ENCODE results near the gene ELAPOR1.

Gene ELAPOR1

DNA sequence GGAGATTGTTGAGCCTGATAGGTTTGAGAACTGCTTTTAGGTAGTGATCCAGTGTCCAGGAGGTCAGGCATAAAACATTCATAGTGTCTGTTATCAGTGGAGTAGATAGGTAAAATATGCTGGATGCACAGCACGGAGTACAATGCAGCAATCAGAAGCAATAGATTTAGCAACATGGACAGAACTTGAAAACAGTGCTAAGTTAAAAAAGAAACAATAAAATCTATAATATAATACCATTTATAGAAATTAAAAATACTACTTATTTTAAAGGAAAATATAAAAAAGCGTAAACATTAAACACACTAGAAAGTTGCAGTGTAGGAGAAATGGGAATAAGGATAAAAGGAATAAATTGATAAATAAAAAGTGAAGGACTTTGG, 34.7 kb upstream of the ELAPOR1 start:
- Histone ChIP-seq H3K9me3 (ENCODE audit: low read length) (no peaks in the 10 kb centered on the region), H3K36me3 (ENCODE audit: insufficient read depth, low read length) (no peaks in the 10 kb centered on the region), H3F3A (ENCODE audit: insufficient read depth, low read length) (no peaks in the 10 kb centered on the region), H3K79me2 (ENCODE audit: insufficient read depth, low read length) (peaks cover 10% of the 10 kb centered on the region), H3K9me2 (ENCODE audit: low read depth, low read length) (no peaks in the 10 kb centered on the region), H3K27ac (ENCODE audit: low read depth, low read length, poor library complexity, severe bottlenecking) (no peak overlapping the region), H3K27me3 (ENCODE audit: insufficient read depth, low read length) (no peaks in the 10 kb centered on the region), H2AFZ (ENCODE audit: low read length) (no peak overlapping the region), H3K4me1 (ENCODE audit: insufficient read depth, low read length, severe bottlenecking) (peaks cover 16% of the 10 kb centered on the region), H3K9ac (ENCODE audit: low read length) (no peak overlapping the region), H3K4me2 (ENCODE audit: low read length) (no peak overlapping the region), H3K4me3 (ENCODE audit: low read depth, low read length, poor library complexity, severe bottlenecking) (no peak overlapping the region), H4K20me1 (ENCODE audit: insufficient read depth, low read length) (no peaks in the 10 kb centered on the region)
- no peak for TF ChIP-seq EZH2 (IDR thresholded peaks at IDR 0.05; ENCODE audit: borderline replicate concordance, low read length)
- TF ChIP-seq, protein P1, sequence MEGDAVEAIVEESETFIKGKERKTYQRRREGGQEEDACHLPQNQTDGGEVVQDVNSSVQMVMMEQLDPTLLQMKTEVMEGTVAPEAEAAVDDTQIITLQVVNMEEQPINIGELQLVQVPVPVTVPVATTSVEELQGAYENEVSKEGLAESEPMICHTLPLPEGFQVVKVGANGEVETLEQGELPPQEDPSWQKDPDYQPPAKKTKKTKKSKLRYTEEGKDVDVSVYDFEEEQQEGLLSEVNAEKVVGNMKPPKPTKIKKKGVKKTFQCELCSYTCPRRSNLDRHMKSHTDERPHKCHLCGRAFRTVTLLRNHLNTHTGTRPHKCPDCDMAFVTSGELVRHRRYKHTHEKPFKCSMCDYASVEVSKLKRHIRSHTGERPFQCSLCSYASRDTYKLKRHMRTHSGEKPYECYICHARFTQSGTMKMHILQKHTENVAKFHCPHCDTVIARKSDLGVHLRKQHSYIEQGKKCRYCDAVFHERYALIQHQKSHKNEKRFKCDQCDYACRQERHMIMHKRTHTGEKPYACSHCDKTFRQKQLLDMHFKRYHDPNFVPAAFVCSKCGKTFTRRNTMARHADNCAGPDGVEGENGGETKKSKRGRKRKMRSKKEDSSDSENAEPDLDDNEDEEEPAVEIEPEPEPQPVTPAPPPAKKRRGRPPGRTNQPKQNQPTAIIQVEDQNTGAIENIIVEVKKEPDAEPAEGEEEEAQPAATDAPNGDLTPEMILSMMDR (IDR thresholded peaks at IDR 0.05; ENCODE audit: low read length), result no peak

DNA sequence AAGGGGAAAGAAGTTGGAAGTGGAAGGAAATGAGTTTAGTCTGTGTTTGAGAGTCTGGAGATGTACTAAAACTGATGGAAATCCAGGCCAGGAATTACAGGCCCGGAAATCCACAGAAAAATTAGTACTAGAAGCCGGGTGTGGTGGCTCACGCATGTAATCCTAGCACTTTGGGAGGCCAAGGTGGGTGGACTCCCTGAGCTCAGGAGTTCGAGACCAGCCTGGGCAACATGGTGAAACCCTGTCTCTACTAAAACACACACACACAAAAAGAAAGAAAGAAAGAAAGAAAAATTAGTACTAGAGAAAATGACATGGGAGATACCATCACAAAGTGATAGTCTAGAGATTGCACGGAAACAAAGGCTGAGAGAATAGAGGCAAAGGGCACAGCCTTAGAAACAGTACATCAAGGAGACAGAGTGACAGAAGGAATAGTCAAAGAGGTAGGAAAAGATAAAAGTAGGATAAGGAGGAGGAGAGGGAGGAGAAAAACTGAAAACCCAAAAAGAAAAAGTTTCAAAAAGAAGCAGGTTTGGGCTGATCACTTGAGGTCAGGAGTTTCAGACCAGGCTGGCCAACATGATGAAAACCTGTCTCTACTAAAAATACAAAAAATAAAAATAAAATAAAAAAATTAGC, 33.4 kb upstream of the ELAPOR1 start:
- peaks cover under 1% of the 10 kb centered on the region for H3K79me2 ChIP-seq (ENCODE audit: insufficient read depth, low read length)
- H3K4me1 ChIP-seq (ENCODE audit: insufficient read depth, low read length, severe bottlenecking), result peaks cover 8% of the 10 kb centered on the region
- no peak overlapping the region for H3K4me3 ChIP-seq (ENCODE audit: low read depth, low read length, poor library complexity, severe bottlenecking)
- no peak overlapping the region for H3K9ac ChIP-seq (ENCODE audit: low read length)
- no peaks in the 10 kb centered on the region for H3K27me3 ChIP-seq (ENCODE audit: insufficient read depth, low read length)
- no peaks in the 10 kb centered on the region for H3K36me3 ChIP-seq (ENCODE audit: insufficient read depth, low read length)
- no peak overlapping the region for H2AFZ ChIP-seq (ENCODE audit: low read length)
- no peaks in the 10 kb centered on the region for H3K9me2 ChIP-seq (ENCODE audit: low read depth, low read length)
- no peak for TF ChIP-seq EZH2 (IDR thresholded peaks at IDR 0.05; ENCODE audit: borderline replicate concordance, low read length)
- TF ChIP-seq, protein P1 (IDR thresholded peaks at IDR 0.05; ENCODE audit: low read length), result no peak
- H3F3A ChIP-seq (ENCODE audit: insufficient read depth, low read length), result no peaks in the 10 kb centered on the region
- H3K4me2 ChIP-seq (ENCODE audit: low read length), result no peak overlapping the region
- no peaks in the 10 kb centered on the region for H3K9me3 ChIP-seq (ENCODE audit: low read length)
- H4K20me1 ChIP-seq (ENCODE audit: insufficient read depth, low read length), result no peaks in the 10 kb centered on the region
- H3K27ac ChIP-seq (ENCODE audit: low read depth, low read length, poor library complexity, severe bottlenecking), result no peak overlapping the region

- TF ChIP-seq, protein P1 (IDR thresholded peaks at IDR 0.05; ENCODE audit: low read length), result no peak
- TF ChIP-seq EZH2 (IDR thresholded peaks at IDR 0.05; ENCODE audit: borderline replicate concordance, low read length), result no peak
- no peaks in the 10 kb centered on the region for H3K9me2 ChIP-seq (ENCODE audit: low read depth, low read length)
- H3K79me2 ChIP-seq (ENCODE audit: insufficient read depth, low read length), result no peaks in the 10 kb centered on the region
- H3K4me1 ChIP-seq (ENCODE audit: insufficient read depth, low read length, severe bottlenecking), result no peaks in the 10 kb centered on the region
- H3F3A ChIP-seq (ENCODE audit: insufficient read depth, low read length), result no peaks in the 10 kb centered on the region
- no peak overlapping the region for H3K4me2 ChIP-seq (ENCODE audit: low read length)
- no peak overlapping the region for H3K9ac ChIP-seq (ENCODE audit: low read length)
- no peak overlapping the region for H3K27ac ChIP-seq (ENCODE audit: low read depth, low read length, poor library complexity, severe bottlenecking)
- H2AFZ ChIP-seq (ENCODE audit: low read length), result no peak overlapping the region
- H3K9me3 ChIP-seq (ENCODE audit: low read length), result no peaks in the 10 kb centered on the region
- no peak overlapping the region for H3K4me3 ChIP-seq (ENCODE audit: low read depth, low read length, poor library complexity, severe bottlenecking)
- H3K36me3 ChIP-seq (ENCODE audit: insufficient read depth, low read length), result no peaks in the 10 kb centered on the region
- H4K20me1 ChIP-seq (ENCODE audit: insufficient read depth, low read length), result no peaks in the 10 kb centered on the region
- no peaks in the 10 kb centered on the region for H3K27me3 ChIP-seq (ENCODE audit: insufficient read depth, low read length)
These were observed 30.4 kb upstream of the ELAPOR1 start for GRCh38 chr1:109083501-109083900.
